T-cell (primary cell): ENCODE measurements around the gene WDFY1. TPM values are rescaled to one million over a fixed set of nuclear protein-coding genes. Genes with fewer than 3 reads are reported as not detected.

ENCODE experiments used
- ATAC-seq, 4 experiments: fragments of 200-7000 bp in 3 of 4; fragments of 150-1000 bp in 1 of 4; cut with Tn5 transposase; replicated peaks in 1 of 4; 1 replicate in 3 of 4; 2 replicates in 1 of 4; pipeline ENCODE4 v1.10.0; 2021; ENCODE audit warnings: moderate library complexity in 3 of 4, mild to moderate bottlenecking in 2 of 4, moderate number of reproducible peaks in 1 of 4
- CTCF ChIA-PET, 2 donors: fragments of 300-600 bp; sonication (Branson Sonifier 250); formaldehyde crosslinking; loops; one replicate each; lab custom pipeline; 2022; ENCODE audit warnings: antibody characterized with exemption in 2 of 2; lab: Charles Lee
- POLR2A ChIA-PET, 2 donors: fragments of 300-600 bp; sonication (Branson Sonifier 250); formaldehyde crosslinking; loops; one replicate each; lab custom pipeline; 2022; ENCODE audit warnings: antibody characterized with exemption in 2 of 2; lab: Charles Lee
- DNase-seq, 35 experiments: peaks; one replicate each; pipeline versions ENCODE4 v3.0.0 to v3.0.0-alpha.2; 2013 to 2023
- H3K27ac ChIP-seq: one replicate; pipeline ENCODE4 v1.5.1; 2013; ENCODE audit warnings: low read length
- H3K27me3 ChIP-seq, 2 experiments: replicated peaks in 1 of 2; 1 replicate in 1 of 2; 2 replicates in 1 of 2; pipeline versions ENCODE4 v1.6.1 to v1.7.0; 2013; ENCODE audit warnings: low read length in 1 of 2, mixed read lengths in 1 of 2; ENCODE audit not compliant: control insufficient read depth in 2 of 2, insufficient read depth in 2 of 2; ENCODE audit errors: extremely low read depth in 1 of 2
- H3K36me3 ChIP-seq, 2 donors: 1 replicate in 1 of 2; 2 replicates in 1 of 2; pipeline versions ENCODE4 v1.6.1 to v1.7.0; 2013; ENCODE audit warnings: low read length in 1 of 2; ENCODE audit not compliant: control insufficient read depth in 2 of 2, insufficient read depth in 1 of 2; ENCODE audit errors: extremely low read depth in 1 of 2
- H3K4me1 ChIP-seq, 2 experiments: 1 replicate in 1 of 2; 2 replicates in 1 of 2; pipeline versions ENCODE4 v1.6.1 to v1.7.0; 2013; ENCODE audit warnings: low read length in 2 of 2, mixed read lengths in 1 of 2; ENCODE audit not compliant: insufficient read depth in 2 of 2, control insufficient read depth in 1 of 2; ENCODE audit errors: extremely low read depth in 1 of 2
- H3K4me3 ChIP-seq, 2 donors: 1 replicate in 1 of 2; 2 replicates in 1 of 2; pipeline versions ENCODE4 v1.5.1 to v1.7.0; 2013; ENCODE audit warnings: mild to moderate bottlenecking in 2 of 2, low read length in 1 of 2, moderate library complexity in 1 of 2; ENCODE audit not compliant: control insufficient read depth in 1 of 2; ENCODE audit errors: extremely low read depth in 1 of 2
- H3K9me3 ChIP-seq: 2 replicates; pipeline ENCODE4 v1.7.0; 2013
- H3K27ac Mint-ChIP-seq, 2 donors: one replicate each; pipeline ENCODE4 v1.8.0; 2020 to 2021; ENCODE audit warnings: mild to moderate bottlenecking in 2 of 2, mixed read lengths in 2 of 2
- H3K27me3 Mint-ChIP-seq, 2 donors: one replicate each; pipeline ENCODE4 v1.8.0; 2021 to 2022; ENCODE audit warnings: mixed read lengths in 2 of 2
- H3K36me3 Mint-ChIP-seq: one replicate; pipeline ENCODE4 v1.8.0; 2021; ENCODE audit warnings: mixed read lengths
- H3K4me1 Mint-ChIP-seq, 3 donors: one replicate each; pipeline ENCODE4 v1.8.0; 2020 to 2022; ENCODE audit warnings: mixed read lengths in 3 of 3, mild to moderate bottlenecking in 1 of 3
- H3K4me3 Mint-ChIP-seq, 3 donors: one replicate each; pipeline ENCODE4 v1.8.0; 2020 to 2022; ENCODE audit warnings: mild to moderate bottlenecking in 3 of 3, mixed read lengths in 3 of 3, moderate library complexity in 3 of 3
- H3K9me3 Mint-ChIP-seq, 3 donors: one replicate each; pipeline ENCODE4 v1.8.0; 2020 to 2022; ENCODE audit warnings: mixed read lengths in 3 of 3
- WGBS: methylation state at CpG from one replicate; pipeline ENCODE4 v1.1.5; 2013; ENCODE audit warnings: missing lambda C conversion rate; ENCODE audit not compliant: insufficient coverage; 5-methylcytosine and 5-hydroxymethylcytosine counted together
- total RNA-seq, 35 experiments: library from RNA in 6 of 35; stranded (reverse) in 6 of 35; fragments of 120-200 nt in 1 of 35; gene quantifications; one replicate each; pipeline versions ENCODE4 v1.2.1 to v1.2.4 and lab custom pipeline; 2013 to 2026

Gene WDFY1
- total RNA-seq, 5 donors from 2014 or later (not counting 1 experiment from before 2014, with no cell fraction given): 27.5 to 45.2 (median 36.6) TPM

GRCh38 chr2:223900531-223900930 is 44.6 kb downstream of the WDFY1 start:
- peaks cover 9 to 36% of the 10 kb centered on the region in 2 donors for H3K36me3 ChIP-seq
- Mint-ChIP-seq H3K36me3 (peaks cover 57% of the 10 kb centered on the region), H3K27ac (no peak overlapping the region), H3K27me3 (no peaks in the 10 kb centered on the region), H3K9me3 (no peaks in the 10 kb centered on the region), H3K4me1 (peaks cover 0 to 8% (median 5%) of the 10 kb centered on the region in 3 donors), H3K4me3 (no peak overlapping the region)
- no peaks in the 10 kb centered on the region for H3K27me3 ChIP-seq
- ChIA-PET POLR2A (no interaction called here), CTCF (interaction anchor here in 1 of 2 donors (0.8 kb wide), 1 partner anchor 70 kb away, joined by 3 read pairs; no protein-coding TSS in a partner anchor)
- no peak overlapping the region for H3K4me3 ChIP-seq
- H3K9me3 ChIP-seq: no peaks in the 10 kb centered on the region
- ATAC-seq (no peak), DNase-seq (no peak)
- whole genome bisulfite sequencing: no CpG with 5 or more reads among the region's 1 CpG
- H3K4me1 ChIP-seq: no peaks in the 10 kb centered on the region
- no peak overlapping the region for H3K27ac ChIP-seq

DNA sequence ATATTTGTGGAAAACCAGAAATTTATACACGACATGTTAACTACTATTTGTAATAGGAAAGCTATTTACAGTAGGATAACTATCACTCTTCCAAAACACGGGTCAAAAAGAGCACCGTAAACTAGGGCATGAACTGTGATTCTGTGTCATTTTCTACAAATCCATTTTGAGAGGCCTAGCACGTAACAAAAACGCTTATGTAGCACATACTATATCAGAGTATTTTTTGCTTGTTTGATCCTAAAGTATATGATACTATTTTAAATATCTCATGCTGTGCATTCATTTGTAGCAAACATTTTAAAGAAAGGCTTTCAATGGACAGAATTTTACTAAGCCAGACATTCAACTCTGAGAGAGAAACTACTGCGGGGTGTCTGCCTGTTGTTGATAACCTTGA is 45.1 kb downstream of the WDFY1 start:
- H3K4me3 ChIP-seq: no peak overlapping the region
- DNase-seq (no peak), ATAC-seq (no peak)
- Mint-ChIP-seq H3K27ac (no peak overlapping the region), H3K27me3 (no peaks in the 10 kb centered on the region), H3K36me3 (peaks cover 59% of the 10 kb centered on the region), H3K4me1 (peaks cover 0 to 11% (median 5%) of the 10 kb centered on the region in 3 donors), H3K9me3 (no peaks in the 10 kb centered on the region), H3K4me3 (no peak overlapping the region)
- no peak overlapping the region for H3K27ac ChIP-seq
- H3K4me1 ChIP-seq: no peaks in the 10 kb centered on the region
- H3K27me3 ChIP-seq: no peaks in the 10 kb centered on the region
- H3K36me3 ChIP-seq: peaks cover 9 to 40% of the 10 kb centered on the region in 2 donors
- no peaks in the 10 kb centered on the region for H3K9me3 ChIP-seq
- ChIA-PET CTCF (interaction anchor here in 1 of 2 donors (0.8 kb wide), 1 partner anchor 70 kb away, joined by 3 read pairs; no protein-coding TSS in a partner anchor), POLR2A (no interaction called here)
- WGBS: no CpG with 5 or more reads among the region's 6 CpGs

GRCh38 chr2:223897669-223898330 is 47.3 kb downstream of the WDFY1 start:
- peaks cover 9 to 53% of the 10 kb centered on the region in 2 donors for H3K36me3 ChIP-seq

DNA sequence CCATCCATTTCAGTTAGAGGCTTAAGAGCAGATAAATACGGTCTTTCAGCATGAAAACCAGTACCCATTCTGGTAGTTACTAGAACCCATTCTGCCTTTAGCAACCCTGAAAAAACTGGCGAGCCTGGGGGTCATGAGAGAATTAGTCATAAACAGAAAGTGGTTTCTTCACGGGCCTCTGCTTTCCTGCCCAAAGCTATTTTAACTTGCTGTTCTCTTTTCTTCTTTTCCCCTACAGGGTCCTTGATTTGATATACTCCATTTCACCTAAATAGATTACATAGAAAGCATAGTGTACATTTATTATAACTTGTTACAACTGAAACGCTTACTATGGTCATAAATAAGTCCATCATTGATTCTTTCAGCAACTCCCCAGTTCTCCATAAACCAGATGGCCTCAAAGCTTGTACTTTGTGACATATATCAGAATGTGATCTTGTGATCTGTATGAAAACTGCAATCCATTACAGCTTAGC is 48.3 kb downstream of the WDFY1 start:
- Mint-ChIP-seq H3K36me3 (peaks cover 74% of the 10 kb centered on the region), H3K9me3 (no peaks in the 10 kb centered on the region), H3K27me3 (no peaks in the 10 kb centered on the region), H3K4me3 (no peak overlapping the region), H3K27ac (no peak overlapping the region), H3K4me1 (peaks cover 0 to 11% (median 5%) of the 10 kb centered on the region in 3 donors)
- H3K4me1 ChIP-seq: no peaks in the 10 kb centered on the region
- ChIA-PET POLR2A (interaction anchor here in 1 of 2 donors (0.5 kb wide), 1 partner anchor 48 kb away, joined by 3 read pairs; no protein-coding TSS in a partner anchor), CTCF (interaction anchor here in 1 of 2 donors (0.7 kb wide), 1 partner anchor 59 kb away, joined by 3 read pairs; no protein-coding TSS in a partner anchor)
- peaks cover 9 to 55% of the 10 kb centered on the region in 2 donors for H3K36me3 ChIP-seq
- DNase-seq: peak in 2 of 35 experiments; percentile 1 to 3
- H3K27ac ChIP-seq: no peak overlapping the region
- no peaks in the 10 kb centered on the region for H3K27me3 ChIP-seq
- no CpG with 5 or more reads among the region's 4 CpGs for WGBS
- no peak for ATAC-seq
- no peak overlapping the region for H3K4me3 ChIP-seq
- H3K9me3 ChIP-seq: no peaks in the 10 kb centered on the region

More at GRCh38 chr2:223897669-223898330, 47.3 kb downstream of the WDFY1 start:
- H3K9me3 Mint-ChIP-seq: no peaks in the 10 kb centered on the region
- H3K27me3 Mint-ChIP-seq: no peaks in the 10 kb centered on the region
- H3K27ac Mint-ChIP-seq: no peak overlapping the region
- Histone ChIP-seq H3K27ac (no peak overlapping the region), H3K9me3 (no peaks in the 10 kb centered on the region), H3K27me3 (no peaks in the 10 kb centered on the region), H3K4me1 (no peaks in the 10 kb centered on the region), H3K4me3 (no peak overlapping the region)
- H3K4me3 Mint-ChIP-seq: no peak overlapping the region
- DNase-seq (no peak), ATAC-seq (no peak)
- ChIA-PET POLR2A (no interaction called here), CTCF (interaction anchor here in 1 of 2 donors (0.5 kb wide), 1 partner anchor 47 kb away, joined by 3 read pairs; the partner anchor contains the start of gene WDFY1)
- H3K4me1 Mint-ChIP-seq: peaks cover 0 to 11% (median 5%) of the 10 kb centered on the region in 3 donors
- H3K36me3 Mint-ChIP-seq: peaks cover 71% of the 10 kb centered on the region
- 51% methylated on average over 3 of the region's 5 CpGs for WGBS

- WGBS: no CpG with 5 or more reads among the region's 1 CpG
- ChIA-PET POLR2A (no interaction called here), CTCF (no interaction called here)
- H3K27me3 Mint-ChIP-seq: no peaks in the 10 kb centered on the region
- DNase-seq (no peak), ATAC-seq (no peak)
- Histone ChIP-seq H3K9me3 (no peaks in the 10 kb centered on the region), H3K27ac (no peak overlapping the region), H3K36me3 (peaks cover 8 to 47% of the 10 kb centered on the region in 2 donors), H3K27me3 (no peaks in the 10 kb centered on the region), H3K4me1 (no peaks in the 10 kb centered on the region), H3K4me3 (no peak overlapping the region)
- no peak overlapping the region for H3K27ac Mint-ChIP-seq
- H3K4me3 Mint-ChIP-seq: no peak overlapping the region
- peaks cover 0 to 11% (median 5%) of the 10 kb centered on the region in 3 donors for H3K4me1 Mint-ChIP-seq
- H3K9me3 Mint-ChIP-seq: no peaks in the 10 kb centered on the region
- H3K36me3 Mint-ChIP-seq: peaks cover 66% of the 10 kb centered on the region
Observed at GRCh38 chr2:223894968-223895367, 50.2 kb downstream of the WDFY1 start.

- no peaks in the 10 kb centered on the region for H3K9me3 Mint-ChIP-seq
- H3K36me3 Mint-ChIP-seq: peaks cover 63% of the 10 kb centered on the region
- H3K4me3 Mint-ChIP-seq: no peak overlapping the region
- Histone ChIP-seq H3K36me3 (peaks cover 8 to 54% of the 10 kb centered on the region in 2 donors), H3K9me3 (no peaks in the 10 kb centered on the region), H3K27ac (no peak overlapping the region), H3K4me3 (no peak overlapping the region), H3K27me3 (no peaks in the 10 kb centered on the region), H3K4me1 (no peaks in the 10 kb centered on the region)
- DNase-seq (no peak), ATAC-seq (no peak)
- ChIA-PET CTCF (no interaction called here), POLR2A (interaction anchor here in 1 of 2 donors (0.6 kb wide), 1 partner anchor 28 kb away, joined by 3 read pairs; no protein-coding TSS in a partner anchor)
- no peaks in the 10 kb centered on the region for H3K27me3 Mint-ChIP-seq
- H3K27ac Mint-ChIP-seq: no peak overlapping the region
- 100% methylated on average over 1 of the region's 8 CpGs for WGBS
- peaks cover 0 to 11% (median 5%) of the 10 kb centered on the region in 3 donors for H3K4me1 Mint-ChIP-seq
Observed at GRCh38 chr2:223894009-223894408, 51.1 kb downstream of the WDFY1 start.
